ENCODE data around the gene AFF3.
"Not testable (repeated sequence)": the region's sequence is repeated elsewhere in the genome, so short reads cannot be mapped to it uniquely, and the experiment has no call there.

Gene AFF3

GRCh38 chr2:99776206-99776905 is 366.0 kb downstream of the AFF3 start:
- DNase-seq, result no peak
- H3K27me3 ChIP-seq (replicated peaks; ENCODE audit: insufficient read depth, low read length), result no peaks in the 10 kb centered on the region
- H3K4me3 ChIP-seq (ENCODE audit: low read length), result no peak overlapping the region
- H3K9me2 ChIP-seq (replicated peaks; ENCODE audit: insufficient read depth, low read length), result no peaks in the 10 kb centered on the region
- no peaks in the 10 kb centered on the region for H3F3A ChIP-seq (ENCODE audit: insufficient read depth, low read length)
- no peaks in the 10 kb centered on the region for H3K4me1 ChIP-seq (ENCODE audit: low read length)
- no peaks in the 10 kb centered on the region for H3K36me3 ChIP-seq (replicated peaks; ENCODE audit: insufficient read depth, low read length)
- H3K79me2 ChIP-seq (ENCODE audit: low read length), result no peaks in the 10 kb centered on the region
- H3K9ac ChIP-seq (ENCODE audit: low read length), result no peak overlapping the region
- H3K9me3 ChIP-seq (replicated peaks; ENCODE audit: insufficient read depth, low read length), result no peaks in the 10 kb centered on the region
- no peak overlapping the region for H3K27ac ChIP-seq (ENCODE audit: low read length)
- no peak overlapping the region for H3K4me2 ChIP-seq (ENCODE audit: low read depth, low read length)
- no peaks in the 10 kb centered on the region for H4K20me1 ChIP-seq (ENCODE audit: insufficient read depth, low read length)
- TF ChIP-seq EZH2phosphoT487 (IDR thresholded peaks at IDR 0.05; ENCODE audit: low read length) (no peak), CTCF (IDR thresholded peaks at IDR 0.05; ENCODE audit: low read length) (no peak), EZH2 (optimal IDR thresholded peaks at IDR 0.05; ENCODE audit: low read depth, low read length) (no peak)
- H2AFZ ChIP-seq (ENCODE audit: low read length), result no peak overlapping the region

DNA sequence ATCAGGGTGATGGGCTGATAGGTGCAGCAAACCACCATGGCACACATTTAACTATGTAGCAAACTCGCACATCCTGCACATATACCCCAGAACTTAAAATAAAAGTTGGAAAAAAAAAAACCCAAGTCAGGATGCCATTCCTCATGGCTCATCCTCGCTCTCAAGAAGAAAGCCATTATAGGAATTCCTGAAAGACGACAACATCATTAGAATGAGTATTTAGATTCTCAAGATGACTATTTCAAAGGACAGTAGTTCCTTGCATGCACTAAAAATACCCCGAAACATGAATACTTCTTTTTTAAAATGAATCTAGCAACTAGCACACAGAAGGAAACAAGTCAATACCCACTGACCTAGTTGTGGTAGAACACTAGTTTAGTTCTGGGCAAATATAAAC is 366.8 kb downstream of the AFF3 start:
- no peaks in the 10 kb centered on the region for H3K9me3 ChIP-seq (replicated peaks; ENCODE audit: insufficient read depth, low read length)
- H3K4me3 ChIP-seq (ENCODE audit: low read length), result no peak overlapping the region
- no peaks in the 10 kb centered on the region for H3K79me2 ChIP-seq (ENCODE audit: low read length)
- no peaks in the 10 kb centered on the region for H3F3A ChIP-seq (ENCODE audit: insufficient read depth, low read length)
- no peak overlapping the region for H2AFZ ChIP-seq (ENCODE audit: low read length)
- no peak overlapping the region for H3K4me2 ChIP-seq (ENCODE audit: low read depth, low read length)
- TF ChIP-seq EZH2phosphoT487 (IDR thresholded peaks at IDR 0.05; ENCODE audit: low read length) (no peak), EZH2 (optimal IDR thresholded peaks at IDR 0.05; ENCODE audit: low read depth, low read length) (no peak), CTCF (IDR thresholded peaks at IDR 0.05; ENCODE audit: low read length) (no peak)
- DNase-seq, result no peak
- H3K27ac ChIP-seq (ENCODE audit: low read length), result no peak overlapping the region
- no peaks in the 10 kb centered on the region for H3K27me3 ChIP-seq (replicated peaks; ENCODE audit: insufficient read depth, low read length)
- H3K36me3 ChIP-seq (replicated peaks; ENCODE audit: insufficient read depth, low read length), result no peaks in the 10 kb centered on the region
- no peaks in the 10 kb centered on the region for H3K4me1 ChIP-seq (ENCODE audit: low read length)
- no peak overlapping the region for H3K9ac ChIP-seq (ENCODE audit: low read length)
- no peaks in the 10 kb centered on the region for H4K20me1 ChIP-seq (ENCODE audit: insufficient read depth, low read length)
- H3K9me2 ChIP-seq (replicated peaks; ENCODE audit: insufficient read depth, low read length), result no peaks in the 10 kb centered on the region

GRCh38 chr2:99773642-99774041 is 368.7 kb downstream of the AFF3 start:
- H3K4me2 ChIP-seq (ENCODE audit: low read depth, low read length); DNase-seq; H3K36me3 ChIP-seq (replicated peaks; ENCODE audit: insufficient read depth, low read length); H2AFZ ChIP-seq (ENCODE audit: low read length); H3K27me3 ChIP-seq (replicated peaks; ENCODE audit: insufficient read depth, low read length); H3K79me2 ChIP-seq (ENCODE audit: low read length); H3K4me1 ChIP-seq (ENCODE audit: low read length); H3K27ac ChIP-seq (ENCODE audit: low read length); H3K9ac ChIP-seq (ENCODE audit: low read length); H3F3A ChIP-seq (ENCODE audit: insufficient read depth, low read length); H4K20me1 ChIP-seq (ENCODE audit: insufficient read depth, low read length); H3K4me3 ChIP-seq (ENCODE audit: low read length); H3K9me3 ChIP-seq (replicated peaks; ENCODE audit: insufficient read depth, low read length); H3K9me2 ChIP-seq (replicated peaks; ENCODE audit: insufficient read depth, low read length): not testable (repeated sequence)

DNA sequence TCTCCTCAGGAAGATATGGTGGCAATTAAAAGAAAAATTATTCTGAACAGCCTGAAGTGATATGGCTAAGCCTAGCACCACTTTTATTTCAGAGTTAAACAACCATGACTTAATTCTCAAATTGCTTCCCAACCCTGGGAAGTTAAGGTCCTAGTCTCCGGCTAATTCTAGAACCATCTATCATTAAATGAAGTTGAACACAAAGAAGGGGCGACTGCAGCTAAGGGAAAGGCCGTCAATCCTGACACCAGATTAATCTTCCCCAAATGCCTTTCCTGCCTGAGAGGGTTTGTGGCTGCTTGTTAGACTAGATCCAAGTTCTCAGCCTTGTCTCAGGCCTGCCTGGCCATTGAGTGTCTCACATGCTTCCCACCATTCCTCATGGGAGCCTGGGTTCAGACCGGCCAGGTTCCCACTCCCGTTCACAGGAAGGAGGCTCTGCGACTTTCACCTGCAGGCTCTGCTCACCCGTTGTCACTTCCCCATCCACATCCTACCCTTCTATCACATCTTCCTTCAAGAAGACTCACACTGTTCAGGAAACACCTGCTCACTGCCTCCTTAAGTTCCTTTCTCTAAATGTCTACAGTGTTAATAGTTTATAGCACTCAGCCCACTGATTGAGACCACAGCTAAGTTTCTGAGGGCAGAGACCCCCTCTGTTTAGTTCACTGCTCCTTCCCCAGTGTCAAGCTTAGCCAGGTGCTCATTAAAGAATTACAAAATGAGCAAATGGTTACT is 369.6 kb downstream of the AFF3 start:
- H3K27ac ChIP-seq (ENCODE audit: low read length), result no peak overlapping the region
- H3K4me1 ChIP-seq (ENCODE audit: low read length), result no peaks in the 10 kb centered on the region
- H3K9me2 ChIP-seq (replicated peaks; ENCODE audit: insufficient read depth, low read length), result no peaks in the 10 kb centered on the region
- no peaks in the 10 kb centered on the region for H3K9me3 ChIP-seq (replicated peaks; ENCODE audit: insufficient read depth, low read length)
- H2AFZ ChIP-seq (ENCODE audit: low read length), result no peak overlapping the region
- H3F3A ChIP-seq (ENCODE audit: insufficient read depth, low read length), result no peaks in the 10 kb centered on the region
- no peak for TF ChIP-seq CTCF (IDR thresholded peaks at IDR 0.05; ENCODE audit: low read length)
- no peak for TF ChIP-seq EZH2 (optimal IDR thresholded peaks at IDR 0.05; ENCODE audit: low read depth, low read length)
- TF ChIP-seq EZH2phosphoT487 (IDR thresholded peaks at IDR 0.05; ENCODE audit: low read length), result no peak
- no peak for DNase-seq
- H3K27me3 ChIP-seq (replicated peaks; ENCODE audit: insufficient read depth, low read length), result no peaks in the 10 kb centered on the region
- no peak overlapping the region for H3K4me3 ChIP-seq (ENCODE audit: low read length)
- no peaks in the 10 kb centered on the region for H4K20me1 ChIP-seq (ENCODE audit: insufficient read depth, low read length)
- H3K9ac ChIP-seq (ENCODE audit: low read length), result no peak overlapping the region
- H3K79me2 ChIP-seq (ENCODE audit: low read length), result no peaks in the 10 kb centered on the region
- H3K36me3 ChIP-seq (replicated peaks; ENCODE audit: insufficient read depth, low read length), result no peaks in the 10 kb centered on the region
- no peak overlapping the region for H3K4me2 ChIP-seq (ENCODE audit: low read depth, low read length)
